GM21423 (cell line): ENCODE results near the gene PCDHB9.
"Not testable (repeated sequence)": the region's sequence is repeated elsewhere in the genome, so short reads cannot be mapped to it uniquely, and the experiment has no call there.

Experiments used
- ATAC-seq: cut with Tn5 transposase; IDR thresholded peaks from one replicate; pipeline ENCODE4 v1.9.1; 2021; ENCODE audit warnings: mild to moderate bottlenecking, moderate library complexity; ENCODE audit not compliant: unreplicated experiment

Gene PCDHB9

DNA sequence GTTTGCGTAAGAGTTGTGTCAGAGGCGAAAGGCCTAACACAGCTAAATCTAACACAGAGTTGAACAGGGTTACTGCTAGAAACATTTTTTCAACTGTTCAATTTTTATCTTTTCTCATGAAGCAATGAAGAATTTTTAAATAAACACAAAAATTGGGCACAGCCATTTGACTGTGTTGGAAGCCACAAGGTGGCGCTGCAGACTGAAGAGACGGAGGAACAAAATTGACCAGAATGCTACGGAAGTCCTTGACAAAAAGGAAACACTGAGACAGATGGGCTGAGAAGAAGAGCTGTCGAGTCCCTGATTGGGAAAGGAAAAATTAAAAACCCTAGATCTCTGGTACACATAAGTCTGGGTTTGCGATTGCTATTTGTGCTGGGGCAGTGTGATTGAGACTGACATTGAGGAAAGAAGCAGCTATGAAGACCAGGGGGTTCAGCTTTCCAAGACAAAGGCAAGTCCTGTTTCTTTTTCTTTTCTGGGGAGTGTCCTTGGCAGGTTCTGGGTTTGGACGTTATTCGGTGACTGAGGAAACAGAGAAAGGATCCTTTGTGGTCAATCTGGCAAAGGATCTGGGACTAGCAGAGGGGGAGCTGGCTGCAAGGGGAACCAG lies at the start of gene PCDHB9:
Gene PCDHB9 (plus strand): TSS at position 265 of the 616 bp plus-strand sequence. CDS start 158 bp downstream, at position 423.
- no peak for ATAC-seq

DNA sequence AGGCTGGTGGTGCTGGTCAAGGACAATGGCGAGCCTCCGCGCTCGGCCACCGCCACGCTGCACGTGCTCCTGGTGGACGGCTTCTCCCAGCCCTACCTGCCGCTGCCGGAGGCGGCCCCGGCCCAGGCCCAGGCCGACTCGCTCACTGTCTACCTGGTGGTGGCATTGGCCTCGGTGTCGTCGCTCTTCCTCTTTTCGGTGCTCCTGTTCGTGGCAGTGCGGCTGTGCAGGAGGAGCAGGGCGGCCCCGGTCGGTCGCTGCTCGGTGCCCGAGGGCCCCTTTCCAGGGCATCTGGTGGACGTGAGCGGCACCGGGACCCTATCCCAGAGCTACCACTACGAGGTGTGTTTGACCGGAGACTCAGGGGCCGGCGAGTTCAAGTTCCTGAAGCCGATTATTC lies 49.6 kb upstream of the PCDHB9 start:
- ATAC-seq: not testable (repeated sequence)

GRCh38 chr5:141149812-141150211 lies 37.1 kb upstream of the PCDHB9 start, which contains the start of gene PCDHB6:
PCDHB6 (plus strand) TSS chr5:141150057; CDS start chr5:141150258, 201 bp downstream.
- ATAC-seq: no peak

GRCh38 chr5:141150224-141150992 lies 36.6 kb upstream of the PCDHB9 start:
- no peak for ATAC-seq

GRCh38 chr5:141150993-141151325 lies 36.0 kb upstream of the PCDHB9 start:
- ATAC-seq: no peak

- not testable (repeated sequence) for ATAC-seq
These were observed 35.3 kb upstream of the PCDHB9 start for GRCh38 chr5:141151632-141152031.

- ATAC-seq: not testable (repeated sequence)
These were observed 34.9 kb upstream of the PCDHB9 start for GRCh38 chr5:141152096-141152495.

DNA sequence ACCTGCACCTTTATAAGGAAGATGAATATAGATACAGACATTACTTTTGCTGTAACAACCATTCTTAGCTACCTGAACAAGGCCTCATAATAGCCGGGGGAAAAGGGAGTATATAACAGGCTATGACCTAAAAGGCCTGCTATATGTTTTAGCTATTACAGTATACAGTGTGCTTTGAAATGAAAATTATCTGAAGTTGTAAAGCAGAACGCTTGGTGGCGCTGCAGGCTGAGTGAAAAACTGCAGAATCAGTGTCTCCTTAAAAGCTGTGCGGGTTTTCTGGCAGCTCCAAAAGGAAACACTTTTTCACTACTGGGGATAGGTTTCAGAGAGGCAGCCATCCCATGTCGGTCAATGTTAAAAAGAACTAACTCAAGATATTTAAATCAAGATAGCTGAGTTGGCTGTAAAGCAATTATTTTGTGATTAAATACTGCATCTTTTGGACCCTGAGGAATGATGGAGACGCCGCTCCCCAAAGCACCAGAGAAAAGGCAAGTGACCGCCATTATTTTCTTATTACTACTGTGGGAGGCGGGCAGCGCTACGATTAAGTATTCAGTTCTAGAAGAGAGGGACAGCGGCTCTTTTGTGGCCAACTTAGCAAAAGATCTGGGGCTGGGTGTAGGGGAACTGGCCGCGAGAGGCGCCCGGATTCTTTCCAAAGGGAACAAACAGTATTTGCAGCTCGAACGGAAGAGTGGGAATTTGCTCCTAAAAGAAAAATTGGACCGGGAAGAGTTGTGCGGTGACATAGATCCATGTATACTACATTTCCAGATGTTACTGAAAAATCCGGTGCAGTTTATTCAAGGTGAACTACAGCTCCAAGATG lies 31.2 kb upstream of the PCDHB9 start:
- no peak for ATAC-seq

DNA sequence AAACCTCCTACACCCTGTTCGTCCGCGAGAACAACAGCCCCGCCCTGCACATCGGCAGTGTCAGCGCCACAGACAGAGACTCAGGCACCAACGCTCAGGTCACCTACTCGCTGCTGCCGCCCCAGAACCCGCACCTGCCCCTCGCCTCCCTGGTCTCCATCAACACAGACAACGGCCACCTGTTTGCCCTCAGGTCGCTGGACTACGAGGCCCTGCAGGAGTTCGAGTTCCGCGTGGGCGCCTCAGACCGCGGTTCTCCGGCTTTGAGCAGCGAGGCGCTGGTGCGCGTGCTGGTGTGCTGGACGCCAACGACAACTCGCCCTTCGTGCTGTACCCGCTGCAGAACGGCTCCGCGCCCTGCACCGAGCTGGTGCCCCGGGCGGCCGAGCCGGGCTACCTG lies 29.6 kb upstream of the PCDHB9 start:
- not testable (repeated sequence) for ATAC-seq

GRCh38 chr5:141157901-141158300 lies 29.1 kb upstream of the PCDHB9 start:
- not testable (repeated sequence) for ATAC-seq

DNA sequence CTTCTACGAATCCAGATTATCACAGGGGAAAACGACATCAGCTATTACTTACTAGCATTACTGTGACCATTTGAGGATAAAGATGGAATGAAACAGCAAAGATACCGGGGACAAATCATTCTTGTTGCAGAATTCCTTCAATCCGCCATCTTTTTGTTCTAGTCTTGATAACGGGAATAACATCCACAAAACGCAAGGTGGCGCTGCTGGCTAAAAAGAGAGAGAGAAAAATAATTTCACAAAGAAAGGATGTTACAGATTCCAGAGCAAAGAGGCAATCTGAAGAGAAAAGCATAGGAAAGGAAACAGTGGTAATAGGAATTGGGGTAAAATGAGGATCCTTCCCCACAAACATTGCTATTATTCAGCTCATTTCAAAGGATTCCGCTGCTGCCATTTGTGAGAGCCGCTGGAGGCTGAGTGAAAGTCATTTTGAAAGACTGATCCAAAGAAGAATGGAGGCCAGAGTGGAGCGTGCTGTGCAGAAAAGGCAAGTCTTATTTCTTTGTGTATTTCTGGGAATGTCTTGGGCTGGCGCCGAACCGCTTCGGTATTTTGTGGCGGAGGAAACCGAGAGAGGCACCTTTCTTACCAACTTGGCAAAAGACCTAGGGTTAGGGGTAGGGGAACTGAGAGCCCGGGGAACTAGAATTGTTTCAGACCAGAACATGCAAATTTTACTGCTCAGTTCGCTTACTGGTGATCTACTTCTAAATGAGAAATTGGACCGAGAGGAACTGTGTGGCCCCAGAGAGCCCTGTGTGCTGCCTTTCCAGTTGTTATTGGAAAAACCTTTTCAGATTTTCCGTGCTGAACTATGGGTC lies 14.4 kb upstream of the PCDHB9 start, which contains the start of gene PCDHB7:
Gene PCDHB7 (plus strand): TSS at position 264 of the 824 bp plus-strand sequence. CDS start 192 bp downstream, at position 456.
- no peak for ATAC-seq

GRCh38 chr5:141174291-141175104 lies 12.5 kb upstream of the PCDHB9 start:
- ATAC-seq: not testable (repeated sequence)

DNA sequence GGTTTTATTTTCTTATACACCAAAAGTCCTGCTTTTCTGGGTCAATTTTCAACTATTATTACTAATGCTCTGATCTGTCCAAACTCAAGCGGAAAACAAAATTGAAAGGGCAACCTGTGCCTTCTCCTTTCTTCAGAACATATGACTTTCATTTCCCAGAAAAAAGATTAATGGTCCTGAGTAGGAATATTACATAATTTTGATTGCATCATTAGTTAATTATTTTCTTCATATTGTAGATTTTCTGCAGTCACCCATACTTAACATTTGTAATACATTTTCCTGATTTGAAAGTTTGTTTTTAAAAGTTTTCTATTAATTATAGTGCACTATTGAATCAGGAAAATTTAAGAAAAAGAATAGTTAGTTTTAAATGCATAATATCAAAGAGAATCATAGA lies 11.0 kb upstream of the PCDHB9 start:
- no peak for ATAC-seq

DNA sequence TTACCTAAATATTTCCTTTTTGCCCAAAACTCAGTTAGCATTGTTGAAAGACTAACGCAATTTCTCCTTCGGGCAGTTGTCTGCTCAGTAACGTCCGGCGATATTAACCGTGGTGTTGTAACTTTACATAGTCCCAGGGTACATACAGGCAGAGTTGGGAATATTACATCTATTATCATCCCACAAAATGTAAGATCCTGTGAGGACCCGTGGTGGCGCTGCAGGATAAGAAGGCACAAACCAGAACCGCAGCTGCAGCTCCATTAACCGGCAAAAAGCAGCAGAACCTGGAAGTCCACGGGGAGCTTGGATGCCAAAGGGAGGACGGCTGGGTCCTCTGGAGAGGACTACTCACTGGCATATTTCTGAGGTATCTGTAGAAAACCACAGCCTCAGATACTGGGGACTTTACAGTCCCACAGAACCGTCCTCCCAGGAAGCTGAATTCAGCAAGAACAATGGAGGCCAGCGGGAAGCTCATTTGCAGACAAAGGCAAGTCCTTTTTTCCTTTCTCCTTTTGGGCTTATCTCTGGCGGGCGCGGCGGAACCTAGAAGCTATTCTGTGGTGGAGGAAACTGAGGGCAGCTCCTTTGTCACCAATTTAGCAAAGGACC lies 9.3 kb upstream of the PCDHB9 start, which contains the start of gene PCDHB8:
Gene PCDHB8 (plus strand): TSS at position 214 of the 615 bp plus-strand sequence. CDS start 245 bp downstream, at position 459.
- not testable (repeated sequence) for ATAC-seq

GRCh38 chr5:141179371-141179770 lies 7.6 kb upstream of the PCDHB9 start:
- ATAC-seq: not testable (repeated sequence)

DNA sequence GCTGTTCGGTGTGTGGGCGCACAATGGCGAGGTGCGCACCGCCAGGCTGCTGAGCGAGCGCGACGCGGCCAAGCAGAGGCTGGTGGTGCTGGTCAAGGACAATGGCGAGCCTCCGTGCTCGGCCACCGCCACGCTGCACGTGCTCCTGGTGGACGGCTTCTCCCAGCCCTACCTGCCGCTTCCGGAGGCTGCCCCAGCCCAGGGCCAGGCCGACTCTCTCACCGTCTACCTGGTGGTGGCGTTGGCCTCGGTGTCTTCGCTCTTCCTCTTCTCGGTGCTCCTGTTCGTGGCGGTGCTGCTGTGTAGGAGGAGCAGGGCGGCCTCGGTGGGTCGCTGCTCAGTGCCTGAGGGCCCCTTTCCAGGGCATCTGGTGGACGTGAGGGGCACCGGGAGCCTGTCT lies 7.1 kb upstream of the PCDHB9 start:
- ATAC-seq: not testable (repeated sequence)

DNA sequence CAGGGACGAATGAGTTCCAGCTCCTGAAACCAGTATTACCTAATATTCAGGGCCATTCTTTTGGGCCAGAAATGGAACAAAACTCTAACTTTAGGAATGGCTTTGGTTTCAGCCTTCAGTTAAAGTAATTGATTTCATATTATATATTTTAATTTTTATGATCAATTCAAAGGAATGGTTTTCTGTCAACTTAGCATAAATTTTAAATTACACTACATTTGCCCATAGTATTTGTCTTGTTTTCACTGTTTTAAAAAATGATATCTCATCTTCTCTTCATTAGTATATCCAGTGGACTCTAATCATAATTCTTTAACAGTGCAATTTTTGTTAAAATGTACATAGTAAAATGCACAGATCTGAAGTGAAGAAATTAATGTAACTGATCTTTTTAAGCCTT lies 6.6 kb upstream of the PCDHB9 start:
- no peak for ATAC-seq

DNA sequence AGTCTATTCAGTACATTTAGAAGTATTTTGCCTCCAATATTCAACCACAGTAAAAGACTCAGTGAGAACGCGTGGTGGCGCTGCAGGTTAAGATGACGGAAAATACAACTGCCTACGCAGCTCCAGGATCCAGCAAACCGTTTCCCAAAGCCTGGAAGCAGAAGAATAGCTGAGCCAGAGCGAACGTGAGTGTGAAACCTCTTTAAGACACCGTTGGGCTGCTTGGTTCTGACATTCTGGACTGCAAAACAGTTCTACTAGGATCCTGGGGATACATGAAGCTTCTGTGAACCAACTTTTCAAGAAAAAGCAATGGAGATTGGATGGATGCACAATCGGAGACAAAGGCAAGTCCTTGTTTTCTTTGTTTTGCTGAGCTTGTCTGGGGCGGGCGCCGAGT lies 4.7 kb upstream of the PCDHB9 start, which contains the start of gene PCDHB16:
Gene PCDHB16 (plus strand): TSS at position 140 of the 400 bp plus-strand sequence. CDS start 173 bp downstream, at position 313.
- no peak for ATAC-seq
